Psoas muscle (tissue), 8 donors: Measurements from ENCODE around the gene DOHH. TPM values are rescaled to one million over a fixed set of nuclear protein-coding genes. Genes with fewer than 3 reads are reported as not detected.
A peak's percentile ranks its signal among the peaks of the same experiment; 100 is the strongest.

Experiments used
- ATAC-seq, 4 donors: fragments of 200-7000 bp; cut with Tn5 transposase; one replicate each; pipeline ENCODE4 v1.9.1; 2020; ENCODE audit warnings: moderate library complexity in 3 of 4, mild to moderate bottlenecking in 2 of 4
- DNase-seq, 2 donors: peaks; one replicate each; pipeline ENCODE4 v3.0.0-alpha.2; 2020
- H3K27ac ChIP-seq: fragments of 200-600 bp; one replicate; pipeline ENCODE4 v1.8.0; 2022
- H3K27me3 ChIP-seq, 3 donors: fragments of 200-600 bp in 1 of 3; one replicate each; pipeline versions ENCODE4 v1.6.1 to v1.8.0; 2013 to 2022; ENCODE audit warnings: low read length in 2 of 3, mild to moderate bottlenecking in 2 of 3, moderate library complexity in 1 of 3; ENCODE audit not compliant: insufficient read depth in 3 of 3
- H3K36me3 ChIP-seq, 2 donors: fragments of 200-600 bp in 1 of 2; one replicate each; pipeline versions ENCODE4 v1.6.1 to v1.8.0; 2013 to 2022; ENCODE audit warnings: low read depth in 1 of 2, mild to moderate bottlenecking in 1 of 2, moderate library complexity in 1 of 2; ENCODE audit not compliant: insufficient read depth in 1 of 2
- H3K4me1 ChIP-seq: fragments of 200-600 bp; one replicate; pipeline ENCODE4 v1.8.0; 2022
- H3K4me3 ChIP-seq: fragments of 200-600 bp; one replicate; pipeline ENCODE4 v1.8.0; 2022; ENCODE audit warnings: mild to moderate bottlenecking
- H3K9me3 ChIP-seq: fragments of 200-600 bp; one replicate; pipeline ENCODE4 v1.8.0; 2022
- CTCF ChIP-seq: fragments of 200-600 bp; IDR thresholded peaks from one replicate; pipeline ENCODE4 v1.8.0; 2022; ENCODE audit warnings: antibody characterized with exemption
- WGBS, 3 donors: extraction: QIAGEN DNeasy Blood & Tissue Kit; methylation state at CpG; one replicate each; pipeline versions ENCODE4 v1.1.6 to v1.1.7; 2013; 5-methylcytosine and 5-hydroxymethylcytosine counted together
- intact Hi-C, 2 donors: fragments of 100-400 bp; cut with DNase I; formaldehyde crosslinking; loops; one replicate each; pipeline versions ENCODE4 v1.11.0 to v1.14.2; 2022
- polyA plus RNA-seq, 3 donors: library from polyadenylated mRNA; stranded (reverse); fragments of 200-250 nt; gene quantifications; one replicate each; pipeline ENCODE4 v1.2.3, GENCODE V29; 2013
- total RNA-seq, 4 donors: library from RNA; stranded (reverse); fragmentation: NEBNext Ultra II Directional in 2 of 4; extraction: Animal tissue kit (Norgen Biotek cat#: 25700) in 2 of 4; gene quantifications; one replicate each; pipeline versions ENCODE4 v1.2.1 to v1.2.4, GENCODE V29; 2021 to 2023
- donor health status: healthy with polysubstance abuse.
- donor health status: DM: no; HTN: no; CAD: no; lungs with moderate emphysema.
- donor health status: Bipolar disorder and iron deficiency.
- donor health status: healthy.
- donor health status: DM: yes; HTN: yes; CAD: no.
- donor health status: DM: no; HTN: no; CAD: no.
- donor health status: DM: no; HTN: no; CAD: no.
- donor health status: DM: yes; HTN: yes; CAD: no.

Gene DOHH
- total and polyA plus RNA-seq, 7 donors = 11.5 to 54.3 (median 21.8) TPM

- TF ChIP-seq CTCF = no peak
Measured at GRCh38 chr19:3518659-3519058, 18.2 kb upstream of the DOHH start.

GRCh38 chr19:3518255-3518654, 17.8 kb upstream of the DOHH start:
- DNase-seq (no peak), ATAC-seq (no peak)
- H3K4me1 ChIP-seq = peaks cover 16% of the 10 kb centered on the region
- no peaks in the 10 kb centered on the region for H3K27me3 ChIP-seq
- 80 to 85% (median 85%) methylated on average over 10 of the region's 10 CpGs for WGBS, 3 donors
- intact Hi-C loops = no loop called here
- peaks cover 0 to 8% of the 10 kb centered on the region in 2 donors for H3K36me3 ChIP-seq
- no peaks in the 10 kb centered on the region for H3K9me3 ChIP-seq
- H3K27ac ChIP-seq = no peak overlapping the region
- no peak overlapping the region for H3K4me3 ChIP-seq
- no peak for TF ChIP-seq CTCF

More at GRCh38 chr19:3518659-3519058, 18.2 kb upstream of the DOHH start:
- ATAC-seq (no peak), DNase-seq (no peak)
- peaks cover 15% of the 10 kb centered on the region for H3K4me1 ChIP-seq
- intact Hi-C loops = no loop called here
- H3K27ac ChIP-seq = no peak overlapping the region
- peaks cover 0 to 12% of the 10 kb centered on the region in 2 donors for H3K36me3 ChIP-seq
- no peaks in the 10 kb centered on the region for H3K9me3 ChIP-seq
- WGBS, 3 donors = 80 to 90% (median 87%) methylated on average over 2 of the region's 2 CpGs
- no peak overlapping the region for H3K4me3 ChIP-seq
- no peaks in the 10 kb centered on the region for H3K27me3 ChIP-seq

- Histone ChIP-seq H3K9me3 (no peaks in the 10 kb centered on the region), H3K4me3 (no peak overlapping the region), H3K27ac (no peak overlapping the region), H3K27me3 (no peaks in the 10 kb centered on the region), H3K4me1 (peaks cover 22% of the 10 kb centered on the region), H3K36me3 (peaks cover 0 to 5% of the 10 kb centered on the region in 2 donors)
- TF ChIP-seq CTCF = no peak
- DNase-seq = no peak
- WGBS, 3 donors = 89 to 96% (median 95%) methylated on average over 2 of the region's 2 CpGs
- no peak for ATAC-seq
- intact Hi-C loops = no loop called here
Measured at GRCh38 chr19:3517638-3518037, 17.2 kb upstream of the DOHH start.

- peak; percentile 68 to 92 (median 72) for ATAC-seq
- no peaks in the 10 kb centered on the region for H3K9me3 ChIP-seq
- H3K4me1 ChIP-seq = peaks cover 23% of the 10 kb centered on the region
- no peak for DNase-seq
- intact Hi-C loops = no loop called here
- no peaks in the 10 kb centered on the region for H3K27me3 ChIP-seq
- peak overlapping the region; percentile 58 for H3K27ac ChIP-seq
- H3K4me3 ChIP-seq = no peak overlapping the region
- TF ChIP-seq CTCF = no peak
- 24 to 31% (median 25%) methylated on average over 14 to 15 of the region's 15 CpGs for WGBS, 3 donors
- peaks cover 0 to 5% of the 10 kb centered on the region in 2 donors for H3K36me3 ChIP-seq
Measured at GRCh38 chr19:3516675-3517207, 16.3 kb upstream of the DOHH start.

- Histone ChIP-seq H3K4me3 (no peak overlapping the region), H3K9me3 (no peaks in the 10 kb centered on the region), H3K36me3 (peaks cover 0 to 9% of the 10 kb centered on the region in 2 donors), H3K27me3 (no peaks in the 10 kb centered on the region), H3K27ac (peak overlapping the region; percentile 58), H3K4me1 (peaks cover 23% of the 10 kb centered on the region)
- ATAC-seq (no peak), DNase-seq (no peak)
- WGBS, 3 donors = 61 to 71% (median 67%) methylated on average over 15 of the region's 15 CpGs
- intact Hi-C loops = no loop called here
- no peak for TF ChIP-seq CTCF
Measured at GRCh38 chr19:3515891-3516422, 15.5 kb upstream of the DOHH start.
